Panc1 (cell line): ENCODE measurements around the gene FN3K.

Experiments used
- CTCF ChIP-seq: fragments of 450-650 bp; IDR thresholded peaks from 2 replicates; pipeline ENCODE4 v1.5.1; 2017; ENCODE audit warnings: mild to moderate bottlenecking
- POLR2AphosphoS5 ChIP-seq: IDR thresholded peaks from 2 replicates; pipeline ENCODE4 v1.6.1; 2012; ENCODE audit warnings: mild to moderate bottlenecking, low read depth, low read length, moderate library complexity
- REST ChIP-seq, 2 experiments: IDR thresholded peaks; 2 replicates each; pipeline ENCODE4 v1.6.1; 2011 to 2012; ENCODE audit warnings: low read depth in 2 of 2, control low read depth in 1 of 2, low read length in 1 of 2, mild to moderate bottlenecking in 1 of 2, moderate library complexity in 1 of 2; ENCODE audit not compliant: insufficient read depth in 1 of 2
- TCF7L2 ChIP-seq: IDR thresholded peaks from 2 replicates; pipeline ENCODE4 v1.6.1; 2011; ENCODE audit warnings: mild to moderate bottlenecking, low read depth, low read length, inconsistent platforms

- TF ChIP-seq CTCF (no peak), POLR2AphosphoS5 (no peak), REST (IDR thresholded peaks at IDR 0.05; ENCODE audit: insufficient read depth in 1 of 2, low read depth in 2 of 2, low read length in 1 of 2) (no peak), TCF7L2 (no peak)
Observed at GRCh38 chr17:82790391-82790790, 55.0 kb downstream of the FN3K start.
